ENCODE measurements around the gene NFKBIA. TPM values are rescaled to one million over a fixed set of nuclear protein-coding genes. Genes with fewer than 3 reads are reported as not detected.
"Not testable (repeated sequence)": the region's sequence is repeated elsewhere in the genome, so short reads cannot be mapped to it uniquely, and the experiment has no call there.

The NFKBIA gene
- total and polyA plus RNA-seq, 2 donors (not counting 1 experiment from before 2014, with no cell fraction given) = 17.7 to 67.9 TPM

GRCh38 chr14:35383569-35384454, 20.7 kb downstream of the NFKBIA start:
- no peaks in the 10 kb centered on the region for H3K27me3 ChIP-seq (ENCODE audit: control insufficient read depth, insufficient read depth, low read length)
- H3K27ac ChIP-seq (ENCODE audit: insufficient read depth, low read length) = peak overlapping the region; percentile 88
- H3K9ac ChIP-seq (ENCODE audit: insufficient read depth, low read length) = peak overlapping the region; percentile 30
- H2AFZ ChIP-seq (ENCODE audit: low read length) = no peak overlapping the region
- peaks cover 21% of the 10 kb centered on the region for H3K4me1 ChIP-seq (ENCODE audit: control insufficient read depth, extremely low read depth, insufficient read depth, low read length)
- no peaks in the 10 kb centered on the region for H3K36me3 ChIP-seq (ENCODE audit: control insufficient read depth, insufficient read depth, low read length)
- DNase-seq (ENCODE audit: low read depth in 2 of 2) = no peak
- no peaks in the 10 kb centered on the region for H4K20me1 ChIP-seq (ENCODE audit: control insufficient read depth, extremely low read depth, insufficient read depth, low read length)
- TF ChIP-seq CTCF (conservative IDR thresholded peaks at IDR 0.05 in 1 of 2, IDR thresholded peaks at IDR 0.05 in 1 of 2; ENCODE audit: low read depth in 1 of 2, low read length in 2 of 2) = no peak
- no peak for TF ChIP-seq EZH2 (IDR thresholded peaks at IDR 0.05; ENCODE audit: low read length, missing control alignments)
- no peaks in the 10 kb centered on the region for H3K79me2 ChIP-seq (ENCODE audit: control insufficient read depth, insufficient read depth, low read length)
- no peaks in the 10 kb centered on the region for H3K9me3 ChIP-seq (ENCODE audit: control insufficient read depth, insufficient read depth, low read depth, low read length)
- H3K4me2 ChIP-seq (ENCODE audit: extremely low read depth, insufficient read depth, low read length) = no peak overlapping the region
- no peak overlapping the region for H3K4me3 ChIP-seq (replicated peaks in 1 of 4; ENCODE audit: control extremely low read depth in 1 of 4, insufficient read depth in 1 of 4, low read depth in 3 of 4, low read length in 4 of 4)

GRCh38 chr14:35380794-35381193, 23.8 kb downstream of the NFKBIA start:
- Histone ChIP-seq H2AFZ (ENCODE audit: low read length) (no peak overlapping the region), H3K27ac (ENCODE audit: insufficient read depth, low read length) (no peak overlapping the region), H3K4me2 (ENCODE audit: extremely low read depth, insufficient read depth, low read length) (no peak overlapping the region), H3K36me3 (ENCODE audit: control insufficient read depth, insufficient read depth, low read length) (no peaks in the 10 kb centered on the region), H3K9me3 (ENCODE audit: control insufficient read depth, insufficient read depth, low read depth, low read length) (no peaks in the 10 kb centered on the region), H4K20me1 (ENCODE audit: control insufficient read depth, extremely low read depth, insufficient read depth, low read length) (no peaks in the 10 kb centered on the region), H3K4me3 (replicated peaks in 1 of 4; ENCODE audit: control extremely low read depth in 1 of 4, insufficient read depth in 1 of 4, low read depth in 3 of 4, low read length in 4 of 4) (no peak overlapping the region), H3K4me1 (ENCODE audit: control insufficient read depth, extremely low read depth, insufficient read depth, low read length) (peaks cover 21% of the 10 kb centered on the region), H3K9ac (ENCODE audit: insufficient read depth, low read length) (no peak overlapping the region), H3K79me2 (ENCODE audit: control insufficient read depth, insufficient read depth, low read length) (no peaks in the 10 kb centered on the region), H3K27me3 (ENCODE audit: control insufficient read depth, insufficient read depth, low read length) (no peaks in the 10 kb centered on the region)
- peak in 1 of 2 donors; percentile 85 for DNase-seq (ENCODE audit: low read depth in 2 of 2)
- no peak for TF ChIP-seq CTCF (conservative IDR thresholded peaks at IDR 0.05 in 1 of 2, IDR thresholded peaks at IDR 0.05 in 1 of 2; ENCODE audit: low read depth in 1 of 2, low read length in 2 of 2)
- TF ChIP-seq EZH2 (IDR thresholded peaks at IDR 0.05; ENCODE audit: low read length, missing control alignments) = no peak

GRCh38 chr14:35379234-35379933, 25.2 kb downstream of the NFKBIA start:
- not testable (repeated sequence) for H3K27ac ChIP-seq (ENCODE audit: insufficient read depth, low read length); H2AFZ ChIP-seq (ENCODE audit: low read length); DNase-seq (ENCODE audit: low read depth in 2 of 2)

More at GRCh38 chr14:35379234-35379933, 25.2 kb downstream of the NFKBIA start:
- not testable (repeated sequence) for H3K79me2 ChIP-seq (ENCODE audit: control insufficient read depth, insufficient read depth, low read length); H3K4me3 ChIP-seq (replicated peaks in 1 of 4; ENCODE audit: control extremely low read depth in 1 of 4, insufficient read depth in 1 of 4, low read depth in 3 of 4, low read length in 4 of 4); H4K20me1 ChIP-seq (ENCODE audit: control insufficient read depth, extremely low read depth, insufficient read depth, low read length); H3K9ac ChIP-seq (ENCODE audit: insufficient read depth, low read length); H3K4me1 ChIP-seq (ENCODE audit: control insufficient read depth, extremely low read depth, insufficient read depth, low read length); H3K27me3 ChIP-seq (ENCODE audit: control insufficient read depth, insufficient read depth, low read length); H3K36me3 ChIP-seq (ENCODE audit: control insufficient read depth, insufficient read depth, low read length); H3K9me3 ChIP-seq (ENCODE audit: control insufficient read depth, insufficient read depth, low read depth, low read length); H3K4me2 ChIP-seq (ENCODE audit: extremely low read depth, insufficient read depth, low read length)

All from fibroblast of lung (primary cell).